ENCODE measurements around the gene CCDC39.

DNA sequence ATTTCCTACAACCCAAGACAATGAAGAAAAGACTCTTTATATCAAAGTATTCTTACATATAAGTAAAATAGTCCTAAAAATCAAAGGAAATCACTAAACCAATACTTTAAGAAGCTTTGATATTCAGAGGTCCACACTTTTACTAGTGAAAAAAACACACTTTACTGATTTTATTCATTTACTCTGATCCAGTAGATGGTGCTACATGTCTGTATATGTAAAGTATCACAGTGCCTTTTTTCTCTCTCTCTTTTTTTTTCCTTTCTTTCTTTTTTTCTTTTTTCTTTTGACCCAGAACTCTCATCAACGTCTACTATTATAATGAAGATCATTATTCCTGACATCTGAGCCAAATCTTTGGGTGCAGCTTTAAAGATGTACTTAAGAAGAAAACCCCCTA is 10.8 kb upstream of the CCDC39 start:
- TF ChIP-seq, protein P1, sequence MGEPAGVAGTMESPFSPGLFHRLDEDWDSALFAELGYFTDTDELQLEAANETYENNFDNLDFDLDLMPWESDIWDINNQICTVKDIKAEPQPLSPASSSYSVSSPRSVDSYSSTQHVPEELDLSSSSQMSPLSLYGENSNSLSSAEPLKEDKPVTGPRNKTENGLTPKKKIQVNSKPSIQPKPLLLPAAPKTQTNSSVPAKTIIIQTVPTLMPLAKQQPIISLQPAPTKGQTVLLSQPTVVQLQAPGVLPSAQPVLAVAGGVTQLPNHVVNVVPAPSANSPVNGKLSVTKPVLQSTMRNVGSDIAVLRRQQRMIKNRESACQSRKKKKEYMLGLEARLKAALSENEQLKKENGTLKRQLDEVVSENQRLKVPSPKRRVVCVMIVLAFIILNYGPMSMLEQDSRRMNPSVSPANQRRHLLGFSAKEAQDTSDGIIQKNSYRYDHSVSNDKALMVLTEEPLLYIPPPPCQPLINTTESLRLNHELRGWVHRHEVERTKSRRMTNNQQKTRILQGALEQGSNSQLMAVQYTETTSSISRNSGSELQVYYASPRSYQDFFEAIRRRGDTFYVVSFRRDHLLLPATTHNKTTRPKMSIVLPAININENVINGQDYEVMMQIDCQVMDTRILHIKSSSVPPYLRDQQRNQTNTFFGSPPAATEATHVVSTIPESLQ (CRISPR knock-in tag; conservative IDR thresholded peaks at IDR 0.05) = no peak
- TF ChIP-seq FOXM1 (CRISPR knock-in tag; IDR thresholded peaks at IDR 0.05) = no peak
- TF ChIP-seq TARDBP (CRISPR knock-in tag; IDR thresholded peaks at IDR 0.05) = no peak
- TF ChIP-seq NFE2 (CRISPR knock-in tag; IDR thresholded peaks at IDR 0.05) = no peak
- TF ChIP-seq MAFK (conservative IDR thresholded peaks at IDR 0.05 in 1 of 2, IDR thresholded peaks at IDR 0.05 in 1 of 2; ENCODE audit: low read length in 2 of 2) = no peak
- no peak for TF ChIP-seq HOXA3 (CRISPR knock-in tag; IDR thresholded peaks at IDR 0.05)

Data from HepG2 (cell line).